GM12878 (cell line): ENCODE measurements around the gene MCOLN2. TPM values are rescaled to one million over a fixed set of nuclear protein-coding genes. Genes with fewer than 3 reads are reported as not detected.

Experiments used
- ATAC-seq: fragments of 200-7000 bp; cut with Tn5 transposase; 3 replicates; pipeline ENCODE4 v1.9.1; 2020; ENCODE audit warnings: mild to moderate bottlenecking, moderate library complexity
- BruUV-seq: library from RNA; stranded (reverse); fragments of 400-500 nt; replicated peaks from 2 replicates; lab custom pipeline; 2021; lab: Mats Ljungman, UMichigan
- CTCF ChIA-PET: fragments of 300-600 bp; sonication (Branson Sonifier 250); formaldehyde crosslinking; extraction: SDS; loops from one replicate; lab custom pipeline; 2021; ENCODE audit warnings: inconsistent platforms; lab: Yijun Ruan, JAX
- POLR2A ChIA-PET: fragments of 350-600 bp; formaldehyde crosslinking; extraction: SDS; loops from one replicate; lab custom pipeline; 2021; ENCODE audit warnings: inconsistent platforms; lab: Charles Lee
- RAD21 ChIA-PET: fragments of 300-600 bp; sonication (Branson Sonifier 250); formaldehyde crosslinking; loops from one replicate; lab custom pipeline; 2023; ENCODE audit warnings: antibody characterized with exemption; ENCODE audit not compliant: unreplicated experiment; lab: Charles Lee
- SMC1A ChIA-PET: fragments of 300-600 bp; sonication (Branson Sonifier 250); formaldehyde crosslinking; loops from one replicate; lab custom pipeline; 2023; ENCODE audit not compliant: unreplicated experiment, uncharacterized antibody; lab: Charles Lee
- DNase-seq: peaks from one replicate; pipeline ENCODE4 v3.0.0-alpha.2; 2011; ENCODE audit warnings: low read depth, low spot score
- FAIRE-seq: peaks from 3 replicates; lab custom pipeline; 2011; peaks lifted over from hg19 to GRCh38; lab: Jason Lieb, UNC
- H2AFZ ChIP-seq: 2 replicates; pipeline ENCODE4 v1.6.0; 2011; ENCODE audit warnings: low read depth, low read length, control low read depth; ENCODE audit not compliant: control insufficient read depth
- H3K27ac ChIP-seq: 2 replicates; pipeline ENCODE4 v1.5.1; 2011; ENCODE audit warnings: control low read depth; ENCODE audit not compliant: control insufficient read depth, insufficient read depth
- H3K27me3 ChIP-seq, 2 experiments: replicated peaks in 1 of 2; 2 replicates each; pipeline versions ENCODE4 v1.6.0 to v1.6.1; 2011; ENCODE audit warnings: low read length in 1 of 2; ENCODE audit not compliant: control insufficient read depth in 2 of 2, insufficient read depth in 2 of 2
- H3K36me3 ChIP-seq, 2 experiments: 2 replicates each; pipeline ENCODE4 v1.5.1; 2011; ENCODE audit warnings: low read length in 1 of 2; ENCODE audit not compliant: control insufficient read depth in 2 of 2, insufficient read depth in 2 of 2
- H3K4me1 ChIP-seq: 2 replicates; pipeline ENCODE4 v1.6.1; 2011; ENCODE audit warnings: mild to moderate bottlenecking, low read length, moderate library complexity, mixed read lengths; ENCODE audit not compliant: control insufficient read depth, insufficient read depth
- H3K4me2 ChIP-seq: 2 replicates; pipeline ENCODE4 v1.6.0; 2011; ENCODE audit warnings: control low read depth; ENCODE audit not compliant: control insufficient read depth, insufficient read depth
- H3K4me3 ChIP-seq: fragments of 200-600 bp; sonication (generic); 2 replicates; pipeline ENCODE4 v1.5.1; 2016
- H3K79me2 ChIP-seq: 2 replicates; pipeline ENCODE4 v1.6.0; 2011; ENCODE audit warnings: low read length; ENCODE audit not compliant: control insufficient read depth, insufficient read depth
- H3K9ac ChIP-seq: 2 replicates; pipeline ENCODE4 v1.8.0; 2011; ENCODE audit warnings: low read length, control low read depth, mixed read lengths; ENCODE audit not compliant: control insufficient read depth, insufficient read depth
- H3K9me3 ChIP-seq: replicated peaks from 3 replicates; pipeline ENCODE4 v1.5.1; 2011; ENCODE audit warnings: mild to moderate bottlenecking, low read length; ENCODE audit not compliant: control insufficient read depth, insufficient read depth
- H4K20me1 ChIP-seq: 2 replicates; pipeline ENCODE4 v1.6.0; 2011; ENCODE audit not compliant: control insufficient read depth, insufficient read depth
- ASH2L ChIP-seq: fragments of 300-600, 200-600 bp; sonication (generic); IDR thresholded peaks from 2 replicates; pipeline ENCODE4 v1.6.1; 2017; ENCODE audit warnings: low read depth, mild to moderate bottlenecking, borderline replicate concordance
- BCL3 ChIP-seq: IDR thresholded peaks from 2 replicates; pipeline ENCODE4 v1.6.1; 2011; ENCODE audit warnings: borderline replicate concordance, low read depth, mild to moderate bottlenecking, moderate library complexity, low read length; ENCODE audit not compliant: insufficient read depth, poor library complexity, severe bottlenecking
- BCLAF1 ChIP-seq: fragments of 450-650 bp; IDR thresholded peaks from 2 replicates; pipeline ENCODE4 v1.6.1; 2017; ENCODE audit warnings: antibody characterized with exemption, mild to moderate bottlenecking, moderate library complexity
- CHD1 ChIP-seq: IDR thresholded peaks from 2 replicates; pipeline ENCODE4 v1.6.1; 2012; ENCODE audit warnings: low read depth, low read length, improper control_type of control experiment
- CHD4 ChIP-seq: fragments of 200-600 bp; sonication (generic); IDR thresholded peaks from 2 replicates; pipeline ENCODE4 v1.6.1; 2016; ENCODE audit warnings: mild to moderate bottlenecking
- EGR1 ChIP-seq, 2 experiments: IDR thresholded peaks; 1 replicate in 1 of 2; 2 replicates in 1 of 2; pipeline ENCODE4 v1.6.1; 2011 to 2012; ENCODE audit warnings: low read depth in 2 of 2, low read length in 2 of 2, borderline replicate concordance in 1 of 2, mild to moderate bottlenecking in 1 of 2, moderate library complexity in 1 of 2
- ESRRA ChIP-seq: IDR thresholded peaks from 2 replicates; pipeline ENCODE4 v1.6.1; 2012; ENCODE audit warnings: mild to moderate bottlenecking, low read length, improper control_type of control experiment
- NFYB ChIP-seq: IDR thresholded peaks from 2 replicates; pipeline ENCODE4 v1.6.1; 2011; ENCODE audit warnings: low read depth, mild to moderate bottlenecking, low read length, improper control_type of control experiment, moderate library complexity; ENCODE audit not compliant: insufficient read depth
- PAX5 ChIP-seq: IDR thresholded peaks from 2 replicates; pipeline ENCODE4 v1.6.1; 2011; ENCODE audit warnings: low read depth, low read length, borderline replicate concordance
- RCOR1 ChIP-seq: conservative IDR thresholded peaks from 2 replicates; pipeline ENCODE4 v1.6.1; 2012; ENCODE audit warnings: low read depth, low read length, improper control_type of control experiment
- RELA ChIP-seq: fragments of 450-650 bp; IDR thresholded peaks from 2 replicates; pipeline ENCODE4 v1.8.0; 2014; ENCODE audit warnings: borderline replicate concordance; ENCODE audit not compliant: partially characterized antibody
- SP1 ChIP-seq: IDR thresholded peaks from one replicate; pipeline ENCODE4 v1.6.1; 2011; ENCODE audit warnings: low read depth, low read length
- SUZ12 ChIP-seq: fragments of 200-600 bp; sonication (generic); IDR thresholded peaks from one replicate; pipeline ENCODE4 v1.6.1; 2018; ENCODE audit warnings: antibody characterized with exemption, mild to moderate bottlenecking; ENCODE audit not compliant: unreplicated experiment
- TCF7 ChIP-seq: IDR thresholded peaks from 2 replicates; pipeline ENCODE4 v1.6.1; 2014; ENCODE audit warnings: antibody characterized with exemption, borderline replicate concordance
- YY1 ChIP-seq: IDR thresholded peaks from 2 replicates; pipeline ENCODE4 v1.6.1; 2011; ENCODE audit warnings: low read depth, mild to moderate bottlenecking, low read length
- ZBED1 ChIP-seq: IDR thresholded peaks from 2 replicates; pipeline ENCODE4 v1.6.1; 2016; ENCODE audit warnings: borderline replicate concordance
- ZNF622 ChIP-seq: fragments of 450-650 bp; IDR thresholded peaks from 2 replicates; pipeline ENCODE4 v1.6.1; 2017; ENCODE audit warnings: mild to moderate bottlenecking, inconsistent platforms
- ZZZ3 ChIP-seq: IDR thresholded peaks from 2 replicates; pipeline ENCODE4 v1.6.1; 2011; ENCODE audit warnings: low read depth; ENCODE audit not compliant: control insufficient read depth, insufficient read length
- WGBS: methylation state at CpG from one replicate; pipeline ENCODE4 v1.1.6; 2016; ENCODE audit warnings: low lambda C conversion rate; ENCODE audit not compliant: insufficient replicate concordance, insufficient coverage; ENCODE audit errors: missing lambda C conversion rate; 5-methylcytosine and 5-hydroxymethylcytosine counted together
- in situ Hi-C: fragments of 300-500 bp; cut with MboI; formaldehyde crosslinking; loops from 9 replicates; pipeline ENCODE4 v1.14.3; 2018; ENCODE audit warnings: mixed read lengths
- intact Hi-C: fragments of 100-400 bp; cut with micrococcal nuclease; formaldehyde crosslinking; loops from one replicate; pipeline ENCODE4 v1.14.2; 2022; ENCODE audit not compliant: unreplicated experiment
- polyA plus RNA-seq, 11 experiments: library from polyadenylated mRNA; depleted of rRNA in 4 of 11; unstranded in 6 of 11; stranded (reverse) in 5 of 11; fragments of >200 nt; fragmentation: Nextera tagmentation in 4 of 11; fragmentation: Illumina TruSeq in 1 of 11; extraction: Ambion mirVana in 4 of 11; extraction: Trizol in 1 of 11; gene quantifications; 1 replicate in 1 of 11; 2 replicates in 10 of 11; pipeline versions ENCODE4 v1.2.1 to v1.2.3, GENCODE V29; 2011 to 2016; ENCODE audit warnings: inconsistent platforms in 2 of 11, missing spikeins in 2 of 11, low read depth in 1 of 11
- total RNA-seq, 4 experiments: library from RNA; depleted of rRNA in 3 of 4; stranded (reverse); fragments of >200 nt in 3 of 4; fragmentation: Illumina TruSeq in 1 of 4; extraction: Trizol in 1 of 4; gene quantifications; 2 replicates each; pipeline versions ENCODE4 v1.2.1 to v1.2.3, GENCODE V29; 2013 to 2021

MCOLN2 gene
- total and polyA plus RNA-seq, 10 of the 15 experiments (the other 5 are each of a cell fraction or from before 2014, with no cell fraction given) = 25.9 to 233 (median 109) TPM

- Histone ChIP-seq H3K4me1 (no peaks in the 10 kb centered on the region), H2AFZ (no peak overlapping the region), H3K27me3 (no peaks in the 10 kb centered on the region), H3K79me2 (no peaks in the 10 kb centered on the region), H3K36me3 (no peaks in the 10 kb centered on the region), H3K9ac (no peak overlapping the region), H3K4me3 (no peak overlapping the region), H3K9me3 (no peaks in the 10 kb centered on the region), H3K4me2 (no peak overlapping the region), H3K27ac (no peak overlapping the region), H4K20me1 (no peaks in the 10 kb centered on the region)
- intact Hi-C loops (loop anchor here (10.0 kb wide), 1 partner anchor 243 kb away; no protein-coding TSS in a partner anchor), in situ Hi-C loops (loop anchor here (5.0 kb wide), 1 partner anchor 81 kb away; no protein-coding TSS in a partner anchor)
- RAD21 ChIA-PET = interaction anchor here (1.0 to 4.3 kb wide), 30 partner anchors 9 to 246 kb away, joined by 3 to 209 read pairs (median 6); partner anchors contain the start of genes C1orf52 and MCOLN2
- ATAC-seq (no peak), DNase-seq (no peak), FAIRE-seq (no peak)
- POLR2A ChIA-PET = interaction anchor here (0.6 to 2.1 kb wide), 4 partner anchors 38 to 84 kb away, joined by 3 to 18 read pairs (median 6); no protein-coding TSS in a partner anchor
- SMC1A ChIA-PET = interaction anchor here (0.8 to 7.7 kb wide), 27 partner anchors 9 to 374 kb away, joined by 3 to 214 read pairs (median 6); partner anchors contain the start of genes BCL10 and MCOLN2
- WGBS = 63% methylated on average over 3 of the region's 3 CpGs
- CTCF ChIA-PET = interaction anchor here (0.6 to 10.5 kb wide), 39 partner anchors 9 to 303 kb away, joined by 3 to 319 read pairs (median 5); partner anchors contain the start of genes C1orf52 and MCOLN2
- no TSS peak for BruUV-seq
- TF ChIP-seq SUZ12 (no peak), YY1 (no peak), CHD4 (no peak), RCOR1 (no peak), NFYB (no peak), BCL3 (no peak), CHD1 (no peak), PAX5 (no peak), RELA (no peak), ESRRA (no peak), EGR1 (IDR thresholded peaks at IDR 0.05; ENCODE audit: borderline replicate concordance in 1 of 2, low read depth in 2 of 2, low read length in 2 of 2) (no peak), ZZZ3 (no peak), ASH2L (no peak), BCLAF1 (no peak), TCF7 (no peak), ZBED1 (no peak), SP1 (no peak), ZNF622 (no peak)
These were observed 31.2 kb upstream of the MCOLN2 start for GRCh38 chr1:85028151-85028550.
